ENCODE results near the gene COMMD9. TPM values are rescaled to one million over a fixed set of nuclear protein-coding genes. Genes with fewer than 3 reads are reported as not detected.

The COMMD9 gene
- total RNA-seq, 1 donor from 2014 or later: 44.8 TPM

GRCh38 chr11:36296884-36297543, 7.8 kb upstream of the COMMD9 start:
- intact Hi-C loops (cut with micrococcal nuclease): no loop called here

- intact Hi-C loops (cut with micrococcal nuclease): no loop called here
These were observed 6.7 kb upstream of the COMMD9 start, which contains the start of gene PRR5L for GRCh38 chr11:36295926-36296325. PRR5L (plus strand) TSS chr11:36296288; CDS start chr11:36401122, 104,834 bp downstream.

DNA sequence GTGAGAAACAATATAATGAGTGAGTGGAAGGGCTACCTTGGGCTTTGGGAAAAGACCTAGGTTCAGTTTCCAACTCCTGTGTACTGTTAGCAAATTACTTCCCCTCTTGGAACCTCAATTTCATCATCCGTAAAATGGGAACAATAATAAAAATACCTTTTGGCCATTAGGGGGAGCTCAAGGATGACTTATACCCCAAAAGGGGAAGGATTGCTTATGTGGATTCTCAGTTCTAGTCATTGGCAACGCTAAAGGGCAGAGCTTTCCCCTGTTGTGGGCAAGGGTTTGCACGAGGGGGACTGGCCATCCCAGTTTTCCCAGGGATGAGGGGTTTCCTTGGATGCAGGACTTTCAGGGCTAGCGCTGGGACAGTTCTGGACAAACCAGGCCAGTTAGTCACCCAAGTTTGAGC, 3.1 kb upstream of the COMMD9 start:
- intact Hi-C loops (cut with micrococcal nuclease): loop anchor here (1.0 kb wide), 6 partner anchors 15 to 455 kb away; no protein-coding TSS in a partner anchor

DNA sequence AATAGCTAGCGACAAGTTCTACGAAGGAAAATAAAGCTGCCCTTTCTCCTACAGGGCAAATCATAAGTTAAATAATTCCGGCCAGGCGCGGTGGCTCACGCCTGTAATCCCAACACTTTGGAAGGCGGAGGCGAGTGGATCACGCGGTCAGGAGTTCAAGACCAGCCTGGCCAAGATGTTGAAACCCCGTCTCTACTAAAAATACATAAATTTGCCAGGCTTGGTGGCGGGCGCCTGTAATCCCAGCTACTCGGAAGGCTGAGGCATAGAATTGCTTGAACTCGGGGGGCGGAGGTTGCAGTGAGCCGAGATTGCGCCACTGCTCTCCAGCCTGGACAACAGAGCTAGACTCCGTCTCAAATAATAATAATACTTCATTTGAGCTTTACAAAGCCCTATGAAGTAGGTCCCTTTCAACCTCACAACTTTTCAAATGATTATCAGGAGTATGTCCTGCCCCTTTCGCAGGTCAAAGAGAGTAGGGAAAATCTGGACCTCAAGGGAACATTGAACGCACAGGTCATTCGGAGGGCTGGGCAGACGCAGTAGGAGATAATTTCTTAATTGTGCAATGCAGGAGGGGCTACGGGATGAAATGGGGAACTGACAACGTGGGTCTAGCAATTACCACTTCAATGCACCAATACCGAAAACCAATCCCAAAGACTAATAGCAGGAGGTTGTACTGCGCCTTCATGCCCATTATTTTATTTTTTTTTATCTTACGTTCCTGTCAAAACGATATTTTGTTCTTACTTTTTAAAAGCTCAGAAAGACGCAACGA, 590 bp downstream of the COMMD9 start:
- intact Hi-C loops (cut with micrococcal nuclease): loop anchor here (1.0 to 5.0 kb wide), 9 partner anchors 65 to 1372 kb away; partner anchors contain the start of genes APIP, PDHX, TRAF6 and TRIM44

GRCh38 chr11:36282926-36283325, 6.3 kb downstream of the COMMD9 start:
- intact Hi-C loops (cut with micrococcal nuclease): no loop called here

GRCh38 chr11:36281850-36282249, 7.4 kb downstream of the COMMD9 start:
- intact Hi-C loops (cut with micrococcal nuclease): no loop called here

- intact Hi-C loops (cut with micrococcal nuclease): no loop called here
These were observed 8.7 kb downstream of the COMMD9 start for GRCh38 chr11:36280531-36280930.

DNA sequence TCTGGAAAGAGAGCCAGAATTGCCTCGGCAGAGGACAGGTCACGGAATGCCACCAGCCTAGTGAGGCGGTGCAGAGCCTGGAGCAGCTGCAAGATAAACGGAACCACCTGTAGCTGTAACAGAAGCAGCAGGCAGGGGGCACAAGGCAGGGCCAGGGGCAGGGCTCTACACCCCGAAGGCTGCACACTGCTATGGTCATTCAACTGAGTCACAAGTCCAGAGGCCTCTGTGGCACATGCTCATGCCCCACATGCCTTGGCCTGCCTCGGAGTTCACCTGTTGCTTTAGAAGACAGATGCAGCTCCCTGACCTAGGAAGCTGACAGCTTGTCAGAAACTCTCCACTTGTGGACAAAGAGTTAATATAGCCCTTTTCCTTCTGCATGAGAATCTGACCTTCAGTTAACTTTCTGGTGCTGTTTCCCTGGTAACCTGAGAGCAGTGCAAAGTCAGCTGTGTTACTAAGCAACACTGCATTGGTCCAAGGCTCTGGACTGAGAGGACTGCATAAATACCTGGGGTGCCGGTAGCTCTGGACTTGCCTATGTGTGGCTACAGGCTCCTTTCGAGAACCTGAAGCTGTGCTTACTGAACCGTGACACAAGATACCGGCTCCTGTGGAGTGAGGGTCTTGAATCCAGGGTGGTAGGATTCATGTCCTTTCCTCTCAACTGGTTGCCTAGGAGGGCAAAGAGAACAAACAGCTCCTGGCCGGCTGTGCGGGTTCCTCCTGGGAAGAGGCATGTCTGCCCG, 10.5 kb downstream of the COMMD9 start:
- intact Hi-C loops (cut with micrococcal nuclease): no loop called here

GRCh38 chr11:36274414-36274813, 14.8 kb downstream of the COMMD9 start:
- intact Hi-C loops (cut with micrococcal nuclease): no loop called here

DNA sequence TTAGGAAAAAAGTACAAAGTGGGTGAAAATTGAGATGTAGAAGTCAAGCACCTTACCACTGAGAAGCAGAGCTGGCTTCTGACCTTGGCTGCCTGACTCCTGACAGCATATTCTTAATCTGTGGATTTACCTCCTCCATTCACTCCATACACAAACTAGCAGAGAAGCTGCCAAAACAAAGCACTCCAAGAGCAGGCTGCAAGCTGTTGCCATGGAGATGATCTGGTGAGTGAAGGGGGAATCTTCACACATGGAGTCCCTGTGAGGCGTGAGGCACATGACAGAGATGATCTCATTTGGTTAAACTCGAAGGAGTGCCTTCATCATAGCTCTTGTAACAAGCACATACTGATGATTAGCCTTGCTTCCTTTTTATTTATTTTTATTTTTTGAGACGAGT, 16.1 kb downstream of the COMMD9 start:
- intact Hi-C loops (cut with micrococcal nuclease): no loop called here

DNA sequence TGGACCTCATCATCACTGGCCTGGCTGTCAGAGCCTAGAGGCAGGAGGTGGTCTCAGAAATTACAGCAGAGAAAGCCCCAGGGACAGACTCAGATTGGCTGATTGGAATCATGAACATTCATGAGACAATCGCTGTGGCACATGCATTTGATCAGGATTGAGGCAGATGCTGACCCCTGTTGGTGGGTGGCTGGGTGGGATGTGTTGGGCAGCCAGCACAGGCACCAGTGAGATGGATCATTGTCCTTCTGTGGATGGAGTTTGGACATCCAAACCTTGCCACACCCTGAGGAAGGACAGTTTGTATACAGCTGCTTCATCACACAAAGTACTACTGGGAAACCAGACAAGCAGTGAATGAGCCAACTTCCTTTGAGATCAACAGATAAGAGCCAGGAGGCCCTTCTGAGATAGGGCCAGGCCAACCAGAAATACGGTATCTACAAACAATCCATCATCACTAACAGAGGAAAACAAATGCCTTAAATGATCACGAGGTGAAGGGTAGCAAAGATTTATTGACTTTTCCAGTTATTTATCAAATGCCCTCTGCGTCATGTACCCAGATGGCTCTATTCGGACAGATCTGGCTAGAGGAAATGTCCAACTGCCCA, 17.3 kb downstream of the COMMD9 start:
- intact Hi-C loops (cut with micrococcal nuclease): no loop called here

DNA sequence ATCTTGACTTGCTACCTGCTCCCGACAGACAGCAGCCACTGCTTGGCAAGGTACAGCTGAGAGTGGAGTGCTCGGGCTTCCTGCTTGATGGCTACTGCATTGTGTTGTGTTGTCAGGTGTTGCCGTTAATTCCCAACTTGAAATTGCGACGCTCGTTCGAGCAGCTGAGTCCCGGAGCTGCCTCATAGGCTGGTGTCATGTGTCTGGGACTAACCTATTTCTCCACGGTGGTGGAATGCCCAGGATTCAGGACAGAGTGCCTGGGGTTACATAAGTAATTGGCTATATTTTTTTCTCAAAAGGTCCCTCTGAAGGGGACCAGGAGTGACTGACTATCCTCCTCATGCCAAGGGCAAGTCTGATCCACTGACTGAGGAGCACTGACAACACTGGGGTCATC, 18.5 kb downstream of the COMMD9 start:
- intact Hi-C loops (cut with micrococcal nuclease): no loop called here

DNA sequence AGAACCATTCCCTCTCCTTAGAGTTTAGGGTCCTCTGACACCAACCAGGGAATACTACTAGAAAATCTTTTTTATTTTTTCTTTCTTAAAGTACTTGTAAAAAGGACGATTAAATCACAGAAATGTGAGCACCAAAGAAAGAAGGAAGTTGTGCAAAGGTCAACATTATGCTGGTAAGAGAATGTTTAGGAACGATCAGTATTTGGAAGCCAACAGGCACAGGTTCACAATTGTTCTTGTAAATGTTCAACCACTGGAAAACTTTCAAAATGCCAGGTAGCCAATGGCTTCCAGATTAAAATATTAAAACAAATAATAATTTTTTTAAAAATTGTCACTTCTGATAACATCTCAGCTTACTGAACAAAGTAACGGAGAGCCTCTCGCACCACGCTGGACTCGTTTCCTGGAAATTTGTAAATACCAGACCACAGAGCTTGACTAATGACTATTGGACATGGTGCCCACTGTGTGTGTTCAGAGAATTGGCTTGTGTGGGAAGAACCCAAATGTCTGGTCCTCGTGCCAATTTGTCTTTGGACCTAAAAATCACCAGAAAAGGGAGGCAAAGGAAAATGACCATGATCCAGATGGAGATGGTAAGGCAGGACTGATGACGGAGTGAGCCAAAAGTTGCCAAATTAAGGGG, 20.8 kb downstream of the COMMD9 start:
- intact Hi-C loops (cut with micrococcal nuclease): loop anchor here (5.0 kb wide), 1 partner anchor 781 kb away; no protein-coding TSS in a partner anchor

- intact Hi-C loops (cut with micrococcal nuclease): loop anchor here (1.0 to 5.0 kb wide), 3 partner anchors 224 to 779 kb away; no protein-coding TSS in a partner anchor
These were observed 22.5 kb downstream of the COMMD9 start for GRCh38 chr11:36266767-36267166.

GRCh38 chr11:36265793-36266628, 23.2 kb downstream of the COMMD9 start:
- intact Hi-C loops (cut with micrococcal nuclease): loop anchor here (1.0 to 5.0 kb wide), 4 partner anchors 224 to 779 kb away; no protein-coding TSS in a partner anchor

DNA sequence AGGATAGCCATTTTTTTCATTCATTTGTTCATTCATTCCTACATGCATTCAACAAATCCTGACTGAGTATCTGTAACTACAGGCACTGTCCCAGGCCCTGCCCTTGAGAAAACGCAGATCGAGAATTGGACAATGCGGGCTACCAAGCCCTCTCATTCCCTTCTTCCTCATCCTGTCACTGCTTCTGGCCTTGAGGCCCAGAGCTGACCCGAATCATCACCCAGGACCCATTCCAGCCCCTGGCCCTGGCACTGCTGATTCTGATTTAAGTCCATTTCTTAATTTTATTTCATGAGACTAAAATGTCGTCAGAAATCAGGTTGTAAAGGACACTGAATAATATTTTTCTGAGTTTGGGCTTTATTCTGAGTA, 24.3 kb downstream of the COMMD9 start:
- intact Hi-C loops (cut with micrococcal nuclease): loop anchor here (2.0 to 5.0 kb wide), 2 partner anchors 442 to 778 kb away; no protein-coding TSS in a partner anchor

GRCh38 chr11:36264011-36264972, 24.9 kb downstream of the COMMD9 start:
- intact Hi-C loops (cut with micrococcal nuclease): loop anchor here (2.0 kb wide), 1 partner anchor 441 kb away; no protein-coding TSS in a partner anchor

DNA sequence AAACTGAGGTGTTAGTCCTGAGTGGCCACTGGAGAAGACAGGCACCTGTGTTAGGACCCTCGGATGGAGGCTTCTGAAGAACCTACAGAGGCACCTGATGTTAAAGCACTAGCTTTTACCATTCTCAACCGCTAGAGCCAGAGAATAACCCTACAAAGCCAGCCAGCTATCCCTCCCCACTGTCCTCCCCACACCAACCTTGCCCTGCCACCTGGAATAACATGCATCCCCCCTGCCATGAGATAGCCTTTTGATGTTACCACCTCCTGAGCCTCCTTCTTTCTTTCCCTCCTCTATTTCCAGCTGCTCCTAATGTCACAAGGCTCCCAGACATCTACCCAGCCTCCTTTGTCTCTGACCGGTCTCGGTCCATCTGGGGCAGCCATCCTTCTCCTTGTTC, 28.1 kb downstream of the COMMD9 start:
- intact Hi-C loops (cut with micrococcal nuclease): no loop called here
